ENCODE results near the gene NHSL2.

DNA sequence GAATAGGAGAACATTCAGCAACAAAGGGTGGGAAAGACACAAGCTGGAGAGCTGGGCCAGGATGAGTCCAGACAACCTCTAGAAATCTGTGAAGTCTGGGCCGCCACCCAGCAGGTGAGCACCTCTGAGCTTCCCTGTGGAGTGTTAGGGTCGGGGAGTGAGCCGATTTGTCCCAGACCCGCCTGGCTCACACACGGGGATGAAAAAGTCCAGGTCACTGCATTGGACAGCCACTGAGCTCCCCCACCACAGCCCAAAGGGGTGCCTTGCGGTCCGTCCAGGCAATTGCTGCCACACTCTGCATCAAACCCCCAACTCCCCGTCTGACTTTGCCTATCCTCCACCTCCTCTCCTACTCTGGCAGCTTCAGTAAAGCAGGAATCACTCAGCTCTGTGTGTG lies 38.7 kb downstream of the NHSL2 start:
- TF ChIP-seq, protein P1, sequence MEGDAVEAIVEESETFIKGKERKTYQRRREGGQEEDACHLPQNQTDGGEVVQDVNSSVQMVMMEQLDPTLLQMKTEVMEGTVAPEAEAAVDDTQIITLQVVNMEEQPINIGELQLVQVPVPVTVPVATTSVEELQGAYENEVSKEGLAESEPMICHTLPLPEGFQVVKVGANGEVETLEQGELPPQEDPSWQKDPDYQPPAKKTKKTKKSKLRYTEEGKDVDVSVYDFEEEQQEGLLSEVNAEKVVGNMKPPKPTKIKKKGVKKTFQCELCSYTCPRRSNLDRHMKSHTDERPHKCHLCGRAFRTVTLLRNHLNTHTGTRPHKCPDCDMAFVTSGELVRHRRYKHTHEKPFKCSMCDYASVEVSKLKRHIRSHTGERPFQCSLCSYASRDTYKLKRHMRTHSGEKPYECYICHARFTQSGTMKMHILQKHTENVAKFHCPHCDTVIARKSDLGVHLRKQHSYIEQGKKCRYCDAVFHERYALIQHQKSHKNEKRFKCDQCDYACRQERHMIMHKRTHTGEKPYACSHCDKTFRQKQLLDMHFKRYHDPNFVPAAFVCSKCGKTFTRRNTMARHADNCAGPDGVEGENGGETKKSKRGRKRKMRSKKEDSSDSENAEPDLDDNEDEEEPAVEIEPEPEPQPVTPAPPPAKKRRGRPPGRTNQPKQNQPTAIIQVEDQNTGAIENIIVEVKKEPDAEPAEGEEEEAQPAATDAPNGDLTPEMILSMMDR (IDR thresholded peaks at IDR 0.05), result no peak
- TF ChIP-seq POLR2A (IDR thresholded peaks at IDR 0.05), result no peak

Measured in lower leg skin (tissue), 3 donors.